Endodermal cell (in vitro differentiated cells): ENCODE measurements around the gene CABP7. TPM values are rescaled to one million over a fixed set of nuclear protein-coding genes. Genes with fewer than 3 reads are reported as not detected.

Experiments used
- DNase-seq: peaks from one replicate; pipeline ENCODE4 v3.0.0-alpha.2; 2017
- H3K27ac ChIP-seq: 2 replicates; pipeline ENCODE4 v1.5.1; 2013; ENCODE audit warnings: mild to moderate bottlenecking, low read depth, low read length, moderate library complexity
- H3K27me3 ChIP-seq: 2 replicates; pipeline ENCODE4 v1.6.1; 2013; ENCODE audit warnings: mild to moderate bottlenecking, low read length, moderate library complexity; ENCODE audit not compliant: insufficient read depth, control insufficient read depth, poor library complexity, severe bottlenecking
- H3K36me3 ChIP-seq: 2 replicates; pipeline ENCODE4 v1.7.0; 2013; ENCODE audit warnings: mild to moderate bottlenecking, low read length, moderate library complexity; ENCODE audit not compliant: control insufficient read depth, insufficient read depth
- H3K4me1 ChIP-seq: one replicate; pipeline ENCODE4 v1.7.0; 2013; ENCODE audit warnings: low read length; ENCODE audit not compliant: control insufficient read depth, insufficient read depth
- H3K4me3 ChIP-seq: 2 replicates; pipeline ENCODE4 v1.5.1; 2013; ENCODE audit warnings: mild to moderate bottlenecking, low read length, moderate library complexity
- H3K9ac ChIP-seq: 2 replicates; pipeline ENCODE4 v1.6.1; 2013; ENCODE audit warnings: mild to moderate bottlenecking, low read length, moderate library complexity; ENCODE audit not compliant: poor library complexity, severe bottlenecking; ENCODE audit errors: extremely low read depth
- H3K9me3 ChIP-seq: 2 replicates; pipeline ENCODE4 v1.6.1; 2013; ENCODE audit warnings: mild to moderate bottlenecking, low read length, moderate library complexity; ENCODE audit not compliant: control insufficient read depth
- H3K27ac Mint-ChIP-seq: 2 replicates; pipeline ENCODE4 v1.8.0; 2020; ENCODE audit warnings: mixed read lengths
- H3K27me3 Mint-ChIP-seq: 2 replicates; pipeline ENCODE4 v1.8.0; 2021; ENCODE audit warnings: mild to moderate bottlenecking, mixed read lengths; ENCODE audit not compliant: insufficient read depth
- H3K36me3 Mint-ChIP-seq: 2 replicates; pipeline ENCODE4 v1.8.0; 2020; ENCODE audit warnings: low read depth, mixed read lengths
- H3K4me1 Mint-ChIP-seq: 2 replicates; pipeline ENCODE4 v1.8.0; 2020; ENCODE audit warnings: mixed read lengths
- H3K4me3 Mint-ChIP-seq: 2 replicates; pipeline ENCODE4 v1.8.0; 2020; ENCODE audit warnings: mild to moderate bottlenecking, moderate library complexity, mixed read lengths
- H3K9me3 Mint-ChIP-seq: 2 replicates; pipeline ENCODE4 v1.8.0; 2020; ENCODE audit warnings: mild to moderate bottlenecking, mixed read lengths
- WGBS, 2 experiments: methylation state at CpG; one replicate each; pipeline versions ENCODE4 v1.1.5 to v1.1.7; 2013; ENCODE audit warnings: missing lambda C conversion rate in 2 of 2, mixed read lengths in 1 of 2; ENCODE audit not compliant: insufficient coverage in 1 of 2, insufficient read length in 1 of 2; 5-methylcytosine and 5-hydroxymethylcytosine counted together
- total RNA-seq, 2 donors: library from RNA; stranded (reverse); fragmentation: NEBNext Ultra II Directional in 1 of 2; extraction: Animal tissue kit (Norgen Biotek cat#: 25700) in 1 of 2; gene quantifications; 2 replicates in 1 of 2; 3 replicates in 1 of 2; pipeline ENCODE4 v1.2.1, GENCODE V29; 2021
- TF ChIP-seq, protein P1 (sequence below): fragments of 200-600 bp; sonication (generic); conservative IDR thresholded peaks from 2 replicates; pipeline ENCODE4 v1.5.0; 2021; ENCODE audit warnings: antibody characterized with exemption, mild to moderate bottlenecking

The CABP7 gene
- total RNA-seq, 2 donors from 2014 or later = 0.26 TPM; not detected in 1

DNA sequence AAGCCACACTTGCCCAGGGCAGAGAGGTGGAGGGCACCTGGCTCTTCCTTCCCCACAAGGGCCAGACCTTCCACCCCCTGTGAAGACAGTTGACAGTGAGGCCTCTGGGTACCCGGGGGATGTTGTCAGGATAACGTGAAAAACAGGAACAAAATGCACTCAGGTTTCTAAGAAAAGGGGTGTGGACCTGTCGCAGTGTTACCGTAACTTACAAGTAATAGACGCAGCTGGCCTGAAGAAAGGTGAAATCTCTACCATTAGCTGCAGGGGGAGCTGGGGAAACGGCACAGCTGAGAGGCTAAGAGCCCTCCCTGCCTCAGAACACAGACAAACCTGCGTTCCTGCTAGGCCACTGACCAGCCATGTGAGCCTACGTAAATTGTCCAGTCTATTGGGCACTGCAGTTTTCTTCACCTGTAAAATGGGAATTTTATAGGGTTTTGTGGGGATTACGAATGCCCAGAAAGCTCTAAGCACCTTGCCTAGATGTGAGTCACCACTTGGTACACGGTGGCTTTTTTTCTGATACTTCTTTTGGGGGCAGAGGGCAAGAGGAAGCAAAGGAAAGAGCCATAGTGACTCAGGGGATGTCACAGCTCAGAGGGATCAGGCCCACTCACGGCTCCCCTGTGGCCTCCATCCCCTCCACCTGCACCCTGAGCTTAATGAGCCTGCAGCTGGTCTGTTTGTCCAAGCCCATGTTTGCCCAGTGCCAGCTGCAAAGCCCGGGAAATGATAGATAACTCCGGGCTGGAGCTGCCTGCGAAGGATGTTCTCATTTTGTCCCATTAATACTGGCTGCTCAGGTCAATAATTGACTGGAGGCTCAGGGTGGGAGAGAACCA is 18.4 kb upstream of the CABP7 start:
- Mint-ChIP-seq H3K36me3 (no peaks in the 10 kb centered on the region), H3K4me3 (no peak overlapping the region), H3K27ac (peak overlapping the region; percentile 28), H3K9me3 (no peaks in the 10 kb centered on the region), H3K27me3 (peaks cover 14% of the 10 kb centered on the region), H3K4me1 (peaks cover 22% of the 10 kb centered on the region)
- Histone ChIP-seq H3K4me3 (no peak overlapping the region), H3K27ac (peak overlapping the region; percentile 12), H3K27me3 (peaks cover 9% of the 10 kb centered on the region), H3K4me1 (peaks cover 24% of the 10 kb centered on the region), H3K9ac (no peak overlapping the region), H3K9me3 (no peaks in the 10 kb centered on the region), H3K36me3 (no peaks in the 10 kb centered on the region)
- TF ChIP-seq, protein P1, sequence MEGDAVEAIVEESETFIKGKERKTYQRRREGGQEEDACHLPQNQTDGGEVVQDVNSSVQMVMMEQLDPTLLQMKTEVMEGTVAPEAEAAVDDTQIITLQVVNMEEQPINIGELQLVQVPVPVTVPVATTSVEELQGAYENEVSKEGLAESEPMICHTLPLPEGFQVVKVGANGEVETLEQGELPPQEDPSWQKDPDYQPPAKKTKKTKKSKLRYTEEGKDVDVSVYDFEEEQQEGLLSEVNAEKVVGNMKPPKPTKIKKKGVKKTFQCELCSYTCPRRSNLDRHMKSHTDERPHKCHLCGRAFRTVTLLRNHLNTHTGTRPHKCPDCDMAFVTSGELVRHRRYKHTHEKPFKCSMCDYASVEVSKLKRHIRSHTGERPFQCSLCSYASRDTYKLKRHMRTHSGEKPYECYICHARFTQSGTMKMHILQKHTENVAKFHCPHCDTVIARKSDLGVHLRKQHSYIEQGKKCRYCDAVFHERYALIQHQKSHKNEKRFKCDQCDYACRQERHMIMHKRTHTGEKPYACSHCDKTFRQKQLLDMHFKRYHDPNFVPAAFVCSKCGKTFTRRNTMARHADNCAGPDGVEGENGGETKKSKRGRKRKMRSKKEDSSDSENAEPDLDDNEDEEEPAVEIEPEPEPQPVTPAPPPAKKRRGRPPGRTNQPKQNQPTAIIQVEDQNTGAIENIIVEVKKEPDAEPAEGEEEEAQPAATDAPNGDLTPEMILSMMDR = peak; percentile 67
- DNase-seq = peak; percentile 82
- WGBS, 2 experiments = 45 to 53% methylated on average over 12 to 14 of the region's 14 CpGs

DNA sequence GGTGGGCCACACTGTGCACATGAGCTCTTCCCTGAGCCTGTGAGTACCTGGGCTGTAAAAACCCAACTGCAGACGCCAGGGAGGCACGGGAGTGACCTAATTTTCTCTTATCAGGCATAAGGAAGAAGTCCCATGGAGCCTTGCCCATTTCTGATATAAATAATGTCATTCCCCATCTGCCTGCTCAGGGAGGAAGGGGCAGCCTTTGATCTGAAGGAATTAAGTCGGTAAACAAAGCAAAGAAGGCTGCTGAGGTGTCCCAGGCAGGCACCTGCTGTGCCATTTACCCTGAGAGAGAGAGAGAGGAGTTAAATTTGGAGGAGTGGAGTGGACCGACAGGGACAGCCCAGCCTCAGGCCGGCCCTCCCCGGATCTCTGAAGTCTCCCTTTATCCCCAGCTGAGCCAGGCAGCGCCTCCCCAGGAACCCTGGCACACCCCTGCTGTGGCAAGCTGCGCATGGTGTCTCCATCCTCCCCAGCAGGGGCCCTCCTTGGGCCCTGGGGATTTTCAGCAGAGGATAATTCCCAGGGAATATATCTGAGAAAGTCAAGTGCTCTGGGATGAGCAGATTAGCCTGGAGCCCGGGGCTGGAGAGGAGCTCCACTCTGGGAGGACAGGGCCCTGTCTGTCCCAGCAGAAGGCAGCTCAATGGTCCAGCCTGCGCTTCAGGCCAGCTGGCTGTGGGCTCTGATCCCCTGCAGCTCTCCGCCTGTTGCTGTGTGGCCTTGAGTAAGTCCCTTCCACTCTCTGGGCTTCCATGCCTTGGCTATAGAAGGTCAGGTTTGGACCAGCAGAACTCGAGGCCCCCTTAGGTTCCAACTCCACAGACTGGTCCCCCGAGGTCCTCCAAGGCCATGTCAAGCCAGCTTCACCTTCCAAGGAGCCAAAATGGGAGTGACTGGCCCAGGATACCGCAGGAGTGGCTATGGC is 17.5 kb upstream of the CABP7 start:
- no peak overlapping the region for H3K4me3 Mint-ChIP-seq
- peak; percentile 77 for DNase-seq
- H3K36me3 Mint-ChIP-seq = no peaks in the 10 kb centered on the region
- Histone ChIP-seq H3K9ac (no peak overlapping the region), H3K9me3 (no peaks in the 10 kb centered on the region), H3K27ac (peak overlapping the region; percentile 12), H3K4me3 (no peak overlapping the region), H3K4me1 (peaks cover 24% of the 10 kb centered on the region), H3K36me3 (no peaks in the 10 kb centered on the region), H3K27me3 (peaks cover 9% of the 10 kb centered on the region)
- WGBS, 2 experiments = 27 to 48% methylated on average over 10 to 14 of the region's 14 CpGs
- TF ChIP-seq, protein P1 = peak; percentile 16
- peak overlapping the region; percentile 28 for H3K27ac Mint-ChIP-seq
- peaks cover 22% of the 10 kb centered on the region for H3K4me1 Mint-ChIP-seq
- H3K27me3 Mint-ChIP-seq = peaks cover 23% of the 10 kb centered on the region
- H3K9me3 Mint-ChIP-seq = no peaks in the 10 kb centered on the region

DNA sequence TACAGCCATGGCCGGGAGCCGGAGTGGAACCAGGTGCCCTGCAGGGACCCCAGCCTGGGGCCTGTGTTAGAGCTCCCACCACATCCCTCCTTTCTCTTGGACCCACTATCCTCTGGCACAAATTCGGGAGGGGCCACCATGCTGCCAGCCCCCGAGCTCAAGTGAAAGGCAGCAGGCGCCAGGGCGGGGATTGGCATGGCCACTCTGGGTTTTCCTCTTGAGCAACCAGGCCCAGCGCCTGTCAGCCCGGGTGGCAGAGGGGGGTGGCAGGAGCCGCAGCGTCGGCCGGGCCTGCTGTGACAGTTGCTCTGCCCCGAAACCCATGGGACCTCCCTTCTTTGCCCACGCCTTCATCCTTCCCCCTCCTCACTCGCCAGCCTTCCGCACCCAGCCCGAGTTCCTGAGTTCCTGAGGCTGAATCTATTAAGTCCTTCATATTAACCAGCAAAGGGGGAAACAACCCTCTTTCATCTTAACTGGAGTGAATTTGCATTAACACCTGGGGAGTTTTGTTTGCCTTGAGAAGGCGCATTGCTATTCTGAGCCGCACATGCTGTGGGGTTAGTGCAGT is 16.8 kb upstream of the CABP7 start:
- Mint-ChIP-seq H3K4me1 (peaks cover 22% of the 10 kb centered on the region), H3K9me3 (no peaks in the 10 kb centered on the region), H3K27me3 (peaks cover 27% of the 10 kb centered on the region), H3K4me3 (peak overlapping the region; percentile 8), H3K27ac (no peak overlapping the region), H3K36me3 (no peaks in the 10 kb centered on the region)
- Histone ChIP-seq H3K4me3 (no peak overlapping the region), H3K27me3 (peaks cover 9% of the 10 kb centered on the region), H3K27ac (peak overlapping the region; percentile 38), H3K36me3 (no peaks in the 10 kb centered on the region), H3K4me1 (peaks cover 24% of the 10 kb centered on the region), H3K9me3 (no peaks in the 10 kb centered on the region), H3K9ac (no peak overlapping the region)
- no peak for DNase-seq
- 33 to 35% methylated on average over 11 to 19 of the region's 19 CpGs for WGBS, 2 experiments
- TF ChIP-seq, protein P1 = no peak
